ENCODE data around the gene TMEM42. TPM values are rescaled to one million over a fixed set of nuclear protein-coding genes. Genes with fewer than 3 reads are reported as not detected.

Gene TMEM42
- total and polyA plus RNA-seq, 2 experiments from 2014 or later, result 7.4 to 13.3 TPM

DNA sequence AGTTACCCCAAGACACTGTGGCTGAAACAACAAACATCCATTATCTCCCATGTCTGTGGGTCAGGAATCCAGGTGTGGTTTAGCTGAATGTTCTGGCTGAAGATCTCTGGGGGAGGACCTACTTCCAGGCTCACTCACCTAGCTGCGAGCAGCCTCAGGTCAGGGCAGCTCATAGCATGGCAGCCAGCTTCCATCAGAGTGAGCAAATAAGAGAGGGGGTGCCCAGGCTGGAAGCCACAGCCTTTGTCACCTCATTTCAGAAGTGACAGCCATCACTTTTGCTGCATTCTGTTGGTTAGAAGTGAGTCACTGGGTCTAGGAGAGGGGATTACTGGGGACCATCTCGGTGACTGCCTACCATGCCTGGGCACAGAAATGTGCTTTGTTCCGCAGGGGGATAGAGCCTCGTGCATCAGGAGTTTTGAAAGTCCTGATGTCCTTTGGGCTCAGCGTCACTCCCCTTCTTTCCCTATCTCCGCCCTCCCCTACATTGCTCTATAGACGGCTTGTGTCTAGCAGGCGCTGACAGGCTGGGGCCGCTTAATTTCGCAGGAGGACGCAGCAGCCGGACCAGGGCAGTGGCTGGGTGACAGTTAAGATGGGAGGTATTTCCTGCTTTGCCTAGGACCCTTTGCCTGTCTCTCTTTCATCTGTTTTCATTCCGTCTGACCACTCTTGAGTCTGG is 38.1 kb downstream of the TMEM42 start:
- no peaks in the 10 kb centered on the region for H3K36me3 Mint-ChIP-seq (ENCODE audit: low read depth)
- no peaks in the 10 kb centered on the region for H3K79me2 ChIP-seq (replicated peaks; ENCODE audit: insufficient read depth)
- no peak overlapping the region for H3K4me3 ChIP-seq
- TF ChIP-seq, protein P1, sequence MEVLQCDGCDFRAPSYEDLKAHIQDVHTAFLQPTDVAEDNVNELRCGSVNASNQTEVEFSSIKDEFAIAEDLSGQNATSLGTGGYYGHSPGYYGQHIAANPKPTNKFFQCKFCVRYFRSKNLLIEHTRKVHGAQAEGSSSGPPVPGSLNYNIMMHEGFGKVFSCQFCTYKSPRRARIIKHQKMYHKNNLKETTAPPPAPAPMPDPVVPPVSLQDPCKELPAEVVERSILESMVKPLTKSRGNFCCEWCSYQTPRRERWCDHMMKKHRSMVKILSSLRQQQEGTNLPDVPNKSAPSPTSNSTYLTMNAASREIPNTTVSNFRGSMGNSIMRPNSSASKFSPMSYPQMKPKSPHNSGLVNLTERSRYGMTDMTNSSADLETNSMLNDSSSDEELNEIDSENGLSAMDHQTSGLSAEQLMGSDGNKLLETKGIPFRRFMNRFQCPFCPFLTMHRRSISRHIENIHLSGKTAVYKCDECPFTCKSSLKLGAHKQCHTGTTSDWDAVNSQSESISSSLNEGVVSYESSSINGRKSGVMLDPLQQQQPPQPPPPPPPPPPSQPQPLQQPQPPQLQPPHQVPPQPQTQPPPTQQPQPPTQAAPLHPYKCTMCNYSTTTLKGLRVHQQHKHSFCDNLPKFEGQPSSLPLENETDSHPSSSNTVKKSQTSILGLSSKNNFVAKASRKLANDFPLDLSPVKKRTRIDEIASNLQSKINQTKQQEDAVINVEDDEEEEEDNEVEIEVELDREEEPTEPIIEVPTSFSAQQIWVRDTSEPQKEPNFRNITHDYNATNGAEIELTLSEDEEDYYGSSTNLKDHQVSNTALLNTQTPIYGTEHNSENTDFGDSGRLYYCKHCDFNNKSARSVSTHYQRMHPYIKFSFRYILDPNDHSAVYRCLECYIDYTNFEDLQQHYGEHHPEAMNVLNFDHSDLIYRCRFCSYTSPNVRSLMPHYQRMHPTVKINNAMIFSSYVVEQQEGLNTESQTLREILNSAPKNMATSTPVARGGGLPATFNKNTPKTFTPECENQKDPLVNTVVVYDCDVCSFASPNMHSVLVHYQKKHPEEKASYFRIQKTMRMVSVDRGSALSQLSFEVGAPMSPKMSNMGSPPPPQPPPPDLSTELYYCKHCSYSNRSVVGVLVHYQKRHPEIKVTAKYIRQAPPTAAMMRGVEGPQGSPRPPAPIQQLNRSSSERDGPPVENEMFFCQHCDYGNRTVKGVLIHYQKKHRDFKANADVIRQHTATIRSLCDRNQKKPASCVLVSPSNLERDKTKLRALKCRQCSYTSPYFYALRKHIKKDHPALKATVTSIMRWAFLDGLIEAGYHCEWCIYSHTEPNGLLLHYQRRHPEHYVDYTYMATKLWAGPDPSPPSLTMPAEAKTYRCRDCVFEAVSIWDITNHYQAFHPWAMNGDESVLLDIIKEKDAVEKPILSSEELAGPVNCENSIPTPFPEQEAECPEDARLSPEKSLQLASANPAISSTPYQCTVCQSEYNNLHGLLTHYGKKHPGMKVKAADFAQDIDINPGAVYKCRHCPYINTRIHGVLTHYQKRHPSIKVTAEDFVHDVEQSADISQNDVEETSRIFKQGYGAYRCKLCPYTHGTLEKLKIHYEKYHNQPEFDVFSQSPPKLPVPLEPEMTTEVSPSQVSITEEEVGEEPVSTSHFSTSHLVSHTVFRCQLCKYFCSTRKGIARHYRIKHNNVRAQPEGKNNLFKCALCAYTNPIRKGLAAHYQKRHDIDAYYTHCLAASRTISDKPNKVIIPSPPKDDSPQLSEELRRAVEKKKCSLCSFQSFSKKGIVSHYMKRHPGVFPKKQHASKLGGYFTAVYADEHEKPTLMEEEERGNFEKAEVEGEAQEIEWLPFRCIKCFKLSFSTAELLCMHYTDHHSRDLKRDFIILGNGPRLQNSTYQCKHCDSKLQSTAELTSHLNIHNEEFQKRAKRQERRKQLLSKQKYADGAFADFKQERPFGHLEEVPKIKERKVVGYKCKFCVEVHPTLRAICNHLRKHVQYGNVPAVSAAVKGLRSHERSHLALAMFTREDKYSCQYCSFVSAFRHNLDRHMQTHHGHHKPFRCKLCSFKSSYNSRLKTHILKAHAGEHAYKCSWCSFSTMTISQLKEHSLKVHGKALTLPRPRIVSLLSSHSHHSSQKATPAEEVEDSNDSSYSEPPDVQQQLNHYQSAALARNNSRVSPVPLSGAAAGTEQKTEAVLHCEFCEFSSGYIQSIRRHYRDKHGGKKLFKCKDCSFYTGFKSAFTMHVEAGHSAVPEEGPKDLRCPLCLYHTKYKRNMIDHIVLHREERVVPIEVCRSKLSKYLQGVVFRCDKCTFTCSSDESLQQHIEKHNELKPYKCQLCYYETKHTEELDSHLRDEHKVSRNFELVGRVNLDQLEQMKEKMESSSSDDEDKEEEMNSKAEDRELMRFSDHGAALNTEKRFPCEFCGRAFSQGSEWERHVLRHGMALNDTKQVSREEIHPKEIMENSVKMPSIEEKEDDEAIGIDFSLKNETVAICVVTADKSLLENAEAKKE (CRISPR knock-in tag; IDR thresholded peaks at IDR 0.05), result no peak
- TF ChIP-seq STAT1 (IDR thresholded peaks at IDR 0.05; ENCODE audit: unreplicated experiment) (no peak), EZH2 (IDR thresholded peaks at IDR 0.05; ENCODE audit: low read depth, unreplicated experiment) (no peak), NANOG (IDR thresholded peaks at IDR 0.05; ENCODE audit: borderline replicate concordance) (no peak), REST (IDR thresholded peaks at IDR 0.05; ENCODE audit: unreplicated experiment) (no peak), POLR2AphosphoS5 (IDR thresholded peaks at IDR 0.05; ENCODE audit: low read depth) (no peak), JUNB (IDR thresholded peaks at IDR 0.05; ENCODE audit: unreplicated experiment) (no peak), EZH2phosphoT487 (IDR thresholded peaks at IDR 0.05; ENCODE audit: unreplicated experiment) (no peak), ZNF331 (CRISPR knock-in tag; IDR thresholded peaks at IDR 0.05; ENCODE audit: low read depth) (no peak), ETS1 (IDR thresholded peaks at IDR 0.05) (no peak), CREB1 (CRISPR knock-in tag; IDR thresholded peaks at IDR 0.05; ENCODE audit: low read depth) (no peak), ZNF114 (CRISPR knock-in tag; IDR thresholded peaks at IDR 0.05) (no peak)
- TF ChIP-seq, protein P2, sequence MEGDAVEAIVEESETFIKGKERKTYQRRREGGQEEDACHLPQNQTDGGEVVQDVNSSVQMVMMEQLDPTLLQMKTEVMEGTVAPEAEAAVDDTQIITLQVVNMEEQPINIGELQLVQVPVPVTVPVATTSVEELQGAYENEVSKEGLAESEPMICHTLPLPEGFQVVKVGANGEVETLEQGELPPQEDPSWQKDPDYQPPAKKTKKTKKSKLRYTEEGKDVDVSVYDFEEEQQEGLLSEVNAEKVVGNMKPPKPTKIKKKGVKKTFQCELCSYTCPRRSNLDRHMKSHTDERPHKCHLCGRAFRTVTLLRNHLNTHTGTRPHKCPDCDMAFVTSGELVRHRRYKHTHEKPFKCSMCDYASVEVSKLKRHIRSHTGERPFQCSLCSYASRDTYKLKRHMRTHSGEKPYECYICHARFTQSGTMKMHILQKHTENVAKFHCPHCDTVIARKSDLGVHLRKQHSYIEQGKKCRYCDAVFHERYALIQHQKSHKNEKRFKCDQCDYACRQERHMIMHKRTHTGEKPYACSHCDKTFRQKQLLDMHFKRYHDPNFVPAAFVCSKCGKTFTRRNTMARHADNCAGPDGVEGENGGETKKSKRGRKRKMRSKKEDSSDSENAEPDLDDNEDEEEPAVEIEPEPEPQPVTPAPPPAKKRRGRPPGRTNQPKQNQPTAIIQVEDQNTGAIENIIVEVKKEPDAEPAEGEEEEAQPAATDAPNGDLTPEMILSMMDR (conservative IDR thresholded peaks at IDR 0.05; ENCODE audit: low read depth in 2 of 2), result no peak
- peak overlapping the region; percentile 91 for H2AFZ ChIP-seq
- H3F3A ChIP-seq (replicated peaks; ENCODE audit: low read depth), result no peaks in the 10 kb centered on the region
- no peak overlapping the region for H3K4me3 Mint-ChIP-seq
- no peak overlapping the region for H3K27ac Mint-ChIP-seq
- no peaks in the 10 kb centered on the region for H4K20me1 ChIP-seq (replicated peaks; ENCODE audit: insufficient read depth)
- no peaks in the 10 kb centered on the region; the same call in 1 of the 2 replicates for H3K4me1 ChIP-seq (ENCODE audit: insufficient read depth)
- ATAC-seq, result peak; percentile 41
- H3K4me2 ChIP-seq, result no peak overlapping the region
- peaks cover 18% of the 10 kb centered on the region for H3K4me1 Mint-ChIP-seq
- no peaks in the 10 kb centered on the region for H3K36me3 ChIP-seq (ENCODE audit: insufficient read depth)
- H3K27ac ChIP-seq (ENCODE audit: low read depth), result no peak overlapping the region
- H3K9me2 ChIP-seq (ENCODE audit: insufficient read depth), result no peaks in the 10 kb centered on the region
- no peak for DNase-seq (ENCODE audit: low spot score)
- H3K27me3 Mint-ChIP-seq (ENCODE audit: insufficient read depth, low read depth, poor library complexity), result peaks cover 13% of the 10 kb centered on the region
- H3K27me3 ChIP-seq (ENCODE audit: insufficient read depth), result no peaks in the 10 kb centered on the region
- H3K9me3 Mint-ChIP-seq, result no peaks in the 10 kb centered on the region

All from GM23338 (cell line).